Activated CD4-positive, alpha-beta memory T cell treated with anti-CD3 and anti-CD28 coated beads, Interleukin-2, amount 10 ng/mL, durations not matched to agents 7 days and 5 days (primary cell): ENCODE measurements around the gene ANG. TPM values are rescaled to one million over a fixed set of nuclear protein-coding genes. Genes with fewer than 3 reads are reported as not detected.
"Not testable (repeated sequence)": the region's sequence is repeated elsewhere in the genome, so short reads cannot be mapped to it uniquely, and the experiment has no call there.

Experiments
- CTCF ChIA-PET: fragments of 350-600 bp; sonication (Branson Sonifier 250); formaldehyde crosslinking; loops from one replicate; lab custom pipeline; 2021; ENCODE audit warnings: antibody characterized with exemption, inconsistent platforms; lab: Charles Lee
- POLR2A ChIA-PET: fragments of 350-600 bp; sonication (Branson Sonifier 250); formaldehyde crosslinking; loops from one replicate; lab custom pipeline; 2021; ENCODE audit warnings: antibody characterized with exemption; lab: Charles Lee
- DNase-seq: peaks from one replicate; pipeline ENCODE4 v3.0.0-alpha.2; 2020
- H3K27ac Mint-ChIP-seq: one replicate; pipeline ENCODE4 v1.8.0; 2021; ENCODE audit warnings: mild to moderate bottlenecking, mixed read lengths
- H3K27me3 Mint-ChIP-seq: one replicate; pipeline ENCODE4 v1.8.0; 2021; ENCODE audit warnings: mixed read lengths
- H3K36me3 Mint-ChIP-seq: one replicate; pipeline ENCODE4 v1.8.0; 2021; ENCODE audit warnings: low read depth, mixed read lengths
- H3K4me1 Mint-ChIP-seq: one replicate; pipeline ENCODE4 v1.8.0; 2021; ENCODE audit warnings: mixed read lengths
- H3K4me3 Mint-ChIP-seq: one replicate; pipeline ENCODE4 v1.8.0; 2021; ENCODE audit warnings: mild to moderate bottlenecking, mixed read lengths
- H3K9me3 Mint-ChIP-seq: one replicate; pipeline ENCODE4 v1.8.0; 2021; ENCODE audit warnings: mixed read lengths
- total RNA-seq, 2 experiments: library from RNA; stranded (reverse); gene quantifications; one replicate each; pipeline ENCODE4 v1.2.3, GENCODE V29; 2021

ANG gene
- total RNA-seq, 2 experiments from 2014 or later, result 4.9 to 5.5 TPM

- DNase-seq, result no peak
- H3K36me3 Mint-ChIP-seq, result no peaks in the 10 kb centered on the region
- H3K9me3 Mint-ChIP-seq, result no peaks in the 10 kb centered on the region
- H3K4me1 Mint-ChIP-seq, result no peaks in the 10 kb centered on the region
- H3K4me3 Mint-ChIP-seq, result no peak overlapping the region
- CTCF ChIA-PET, result no interaction called here
- H3K27ac Mint-ChIP-seq, result no peak overlapping the region
- POLR2A ChIA-PET, result no interaction called here
- H3K27me3 Mint-ChIP-seq, result peaks cover 4% of the 10 kb centered on the region
Measured at GRCh38 chr14:20733684-20734429, 45.3 kb downstream of the ANG start.

- Mint-ChIP-seq H3K9me3 (no peaks in the 10 kb centered on the region), H3K36me3 (no peaks in the 10 kb centered on the region), H3K27me3 (peaks cover 4% of the 10 kb centered on the region), H3K27ac (no peak overlapping the region), H3K4me3 (no peak overlapping the region), H3K4me1 (no peaks in the 10 kb centered on the region)
- no peak for DNase-seq
- POLR2A ChIA-PET, result no interaction called here
- CTCF ChIA-PET, result no interaction called here
Measured at GRCh38 chr14:20734430-20734806, 45.9 kb downstream of the ANG start.

GRCh38 chr14:20738292-20738691 is 49.7 kb downstream of the ANG start:
- H3K36me3 Mint-ChIP-seq, H3K27ac Mint-ChIP-seq, H3K27me3 Mint-ChIP-seq, POLR2A ChIA-PET, H3K4me1 Mint-ChIP-seq, DNase-seq, H3K4me3 Mint-ChIP-seq, CTCF ChIA-PET, H3K9me3 Mint-ChIP-seq: not testable (repeated sequence)

GRCh38 chr14:20742132-20742531 is 53.6 kb downstream of the ANG start:
- Mint-ChIP-seq H3K9me3 (no peaks in the 10 kb centered on the region), H3K4me1 (no peaks in the 10 kb centered on the region), H3K27me3 (peaks cover 6% of the 10 kb centered on the region), H3K4me3 (no peak overlapping the region), H3K27ac (no peak overlapping the region), H3K36me3 (no peaks in the 10 kb centered on the region)
- no peak for DNase-seq
- ChIA-PET CTCF (no interaction called here), POLR2A (interaction anchor here (0.6 kb wide), 1 partner anchor 12 kb away, joined by 4 read pairs; no protein-coding TSS in a partner anchor)

GRCh38 chr14:20743556-20743955 is 55.0 kb downstream of the ANG start:
- DNase-seq, result no peak
- no peaks in the 10 kb centered on the region for H3K36me3 Mint-ChIP-seq
- H3K4me1 Mint-ChIP-seq, result no peaks in the 10 kb centered on the region
- peaks cover 2% of the 10 kb centered on the region for H3K27me3 Mint-ChIP-seq
- H3K9me3 Mint-ChIP-seq, result no peaks in the 10 kb centered on the region
- no peak overlapping the region for H3K27ac Mint-ChIP-seq
- ChIA-PET CTCF (no interaction called here), POLR2A (no interaction called here)
- no peak overlapping the region for H3K4me3 Mint-ChIP-seq

Other genes with a start within 250 kb of the ANG start
- gene OSGEP, start 234.0 kb upstream of the ANG start, total RNA-seq, result 10 to 100 TPM; 35.8 to 40.3 TPM
- 100 to 1,000 TPM in 1 of 2 experiments, 10 to 100 TPM in 1; 91.9 to 103 TPM for gene APEX1, start 233.5 kb upstream of the ANG start, total RNA-seq
- gene PIP4P1, start 227.3 kb upstream of the ANG start, total RNA-seq, result 10 to 100 TPM; 39.5 to 42.9 TPM
- 100 to 1,000 TPM; 207 to 210 TPM for gene PNP, start 219.4 kb upstream of the ANG start, total RNA-seq
- gene RNASE10, start 183.2 kb upstream of the ANG start, total RNA-seq, result under 1 TPM in 1 of 2 experiments, not detected in 1; 0.50 TPM
- not detected for gene RNASE9, start 127.7 kb upstream of the ANG start, total RNA-seq
- gene RNASE11, start 100.8 kb upstream of the ANG start, total RNA-seq, result not detected
- gene RNASE12, start 97.4 kb upstream of the ANG start, total RNA-seq, result not detected
- not detected for gene OR6S1, start 47.1 kb upstream of the ANG start, total RNA-seq
- 1 to 10 TPM; 2.7 to 4.7 TPM for gene RNASE4, start 4.2 kb upstream of the ANG start, total RNA-seq
- gene EDDM3A, start 57.1 kb downstream of the ANG start, total RNA-seq, result not detected
- gene EDDM3B, start 79.6 kb downstream of the ANG start, total RNA-seq, result not detected
- gene RNASE6, start 92.5 kb downstream of the ANG start, total RNA-seq, result 1 to 10 TPM; 5.6 to 5.9 TPM
- not detected for gene RNASE1, start 114.1 kb downstream of the ANG start, total RNA-seq
- gene RNASE3, start 202.6 kb downstream of the ANG start, total RNA-seq, result not detected